ENCODE data around the gene ARPC1B. TPM values are rescaled to one million over a fixed set of nuclear protein-coding genes. Genes with fewer than 3 reads are reported as not detected.

The ARPC1B gene
- total and polyA plus RNA-seq, 8 donors: 14.4 to 70.4 (median 41.2) TPM

GRCh38 chr7:99368750-99369389, 5.7 kb upstream of the ARPC1B start:
- Histone ChIP-seq H3K4me1 (peaks cover 0 to 9% (median 0%) of the 10 kb centered on the region in 3 donors), H3K9me3 (no peaks in the 10 kb centered on the region), H3K36me3 (peaks cover 3 to 25% (median 10%) of the 10 kb centered on the region in 3 donors), H3K27ac (no peak overlapping the region), H3K4me3 (no peak overlapping the region), H3K27me3 (no peaks in the 10 kb centered on the region)
- WGBS, 2 donors: 93 to 97% methylated on average over 13 of the region's 13 CpGs
- ATAC-seq (no peak), FAIRE-seq (no peak), DNase-seq (no peak)
- intact Hi-C loops (cut with DNase I): no loop called here
- TF ChIP-seq CTCF (IDR thresholded peaks at IDR 0.05): no peak

GRCh38 chr7:99369767-99370391, 4.7 kb upstream of the ARPC1B start:
- Histone ChIP-seq H3K27ac (no peak overlapping the region), H3K36me3 (peaks cover 3 to 16% (median 4%) of the 10 kb centered on the region in 3 donors), H3K27me3 (no peaks in the 10 kb centered on the region), H3K4me1 (peaks cover 0 to 9% (median 0%) of the 10 kb centered on the region in 3 donors), H3K9me3 (no peaks in the 10 kb centered on the region), H3K4me3 (no peak overlapping the region)
- 58 to 64% methylated on average over 9 of the region's 9 CpGs for WGBS, 2 donors
- intact Hi-C loops (cut with DNase I): no loop called here
- DNase-seq (no peak), ATAC-seq (no peak), FAIRE-seq (no peak)
- TF ChIP-seq CTCF (IDR thresholded peaks at IDR 0.05): no peak

GRCh38 chr7:99371376-99371920, 3.1 kb upstream of the ARPC1B start:
- 87 to 93% methylated on average over 11 of the region's 11 CpGs for WGBS, 2 donors
- peaks cover 0 to 12% (median 0%) of the 10 kb centered on the region in 3 donors for H3K4me1 ChIP-seq
- DNase-seq (no peak), FAIRE-seq (no peak), ATAC-seq (no peak)
- TF ChIP-seq CTCF (IDR thresholded peaks at IDR 0.05): no peak
- peaks cover 0 to 7% (median 0%) of the 10 kb centered on the region in 3 donors for H3K36me3 ChIP-seq
- H3K27ac ChIP-seq: peak overlapping the region in 2 of 4 donors; percentile 55 to 69
- intact Hi-C loops (cut with DNase I): no loop called here
- no peaks in the 10 kb centered on the region for H3K27me3 ChIP-seq
- H3K4me3 ChIP-seq: no peak overlapping the region
- H3K9me3 ChIP-seq: no peaks in the 10 kb centered on the region

GRCh38 chr7:99372275-99373090, 2.0 kb upstream of the ARPC1B start:
- no peaks in the 10 kb centered on the region for H3K36me3 ChIP-seq
- 22% methylated on average over 21 of the region's 21 CpGs for WGBS, 2 donors
- TF ChIP-seq CTCF (IDR thresholded peaks at IDR 0.05): no peak
- intact Hi-C loops (cut with DNase I): no loop called here
- no peaks in the 10 kb centered on the region for H3K9me3 ChIP-seq
- H3K27me3 ChIP-seq: no peaks in the 10 kb centered on the region
- H3K27ac ChIP-seq: peak overlapping the region; percentile 38 to 69 (median 62)
- peaks cover 0 to 12% (median 0%) of the 10 kb centered on the region in 3 donors for H3K4me1 ChIP-seq
- peak overlapping the region in 2 of 4 donors; percentile 4 to 22 for H3K4me3 ChIP-seq
- FAIRE-seq (no peak), DNase-seq (peak in 3 of 6 donors; percentile 61 to 67 (median 65)), ATAC-seq (peak; percentile 5 to 43 (median 32))
